ES-I3 (cell line): ENCODE data around the gene CD1B.

Experiments used
- H3K36me3 ChIP-seq: 2 replicates; pipeline ENCODE4 v1.6.1; 2013; ENCODE audit warnings: mild to moderate bottlenecking, low read length, control low read depth, moderate library complexity; ENCODE audit not compliant: insufficient read depth
- H3K4me1 ChIP-seq: 2 replicates; pipeline ENCODE4 v1.6.1; 2013; ENCODE audit warnings: mild to moderate bottlenecking, control low read depth, low read length; ENCODE audit not compliant: insufficient read depth
- H3K9ac ChIP-seq: 2 replicates; pipeline ENCODE4 v1.6.1; 2013; ENCODE audit warnings: low read depth, mild to moderate bottlenecking, low read length, moderate library complexity
- H3K9me3 ChIP-seq: 2 replicates; pipeline ENCODE4 v1.6.1; 2013; ENCODE audit warnings: mild to moderate bottlenecking, low read length, moderate library complexity; ENCODE audit not compliant: control insufficient read depth, insufficient read depth

Gene CD1B

GRCh38 chr1:158335213-158335532 lies 3.8 kb upstream of the CD1B start:
- no peaks in the 10 kb centered on the region for H3K9me3 ChIP-seq
- no peaks in the 10 kb centered on the region for H3K36me3 ChIP-seq
- H3K4me1 ChIP-seq = no peaks in the 10 kb centered on the region
- no peak overlapping the region for H3K9ac ChIP-seq

GRCh38 chr1:158334526-158335212 lies 3.3 kb upstream of the CD1B start:
- Histone ChIP-seq H3K9ac (no peak overlapping the region), H3K4me1 (no peaks in the 10 kb centered on the region), H3K9me3 (no peaks in the 10 kb centered on the region), H3K36me3 (no peaks in the 10 kb centered on the region)

GRCh38 chr1:158333405-158334155 lies 2.2 kb upstream of the CD1B start:
- Histone ChIP-seq H3K9ac (no peak overlapping the region), H3K9me3 (no peaks in the 10 kb centered on the region), H3K36me3 (no peaks in the 10 kb centered on the region), H3K4me1 (no peaks in the 10 kb centered on the region)

GRCh38 chr1:158331106-158331425 lies 265 bp downstream of the CD1B start:
- Histone ChIP-seq H3K9me3 (no peaks in the 10 kb centered on the region), H3K36me3 (no peaks in the 10 kb centered on the region), H3K9ac (no peak overlapping the region), H3K4me1 (no peaks in the 10 kb centered on the region)

- no peaks in the 10 kb centered on the region for H3K9me3 ChIP-seq
- H3K4me1 ChIP-seq = no peaks in the 10 kb centered on the region
- no peak overlapping the region for H3K9ac ChIP-seq
- no peaks in the 10 kb centered on the region for H3K36me3 ChIP-seq
These were observed 783 bp downstream of the CD1B start for GRCh38 chr1:158330391-158331105.

- Histone ChIP-seq H3K36me3 (no peaks in the 10 kb centered on the region), H3K4me1 (no peaks in the 10 kb centered on the region), H3K9me3 (no peaks in the 10 kb centered on the region), H3K9ac (no peak overlapping the region)
These were observed 1.6 kb downstream of the CD1B start for GRCh38 chr1:158329733-158330132.

GRCh38 chr1:158329300-158329699 lies 2.0 kb downstream of the CD1B start:
- Histone ChIP-seq H3K4me1 (no peaks in the 10 kb centered on the region), H3K9ac (no peak overlapping the region), H3K36me3 (no peaks in the 10 kb centered on the region), H3K9me3 (no peaks in the 10 kb centered on the region)

- Histone ChIP-seq H3K36me3 (no peaks in the 10 kb centered on the region), H3K4me1 (no peaks in the 10 kb centered on the region), H3K9me3 (no peaks in the 10 kb centered on the region), H3K9ac (no peak overlapping the region)
These were observed 2.9 kb downstream of the CD1B start for GRCh38 chr1:158328426-158328825.

GRCh38 chr1:158327481-158327880 lies 3.9 kb downstream of the CD1B start:
- Histone ChIP-seq H3K4me1 (no peaks in the 10 kb centered on the region), H3K9me3 (no peaks in the 10 kb centered on the region), H3K9ac (no peak overlapping the region), H3K36me3 (no peaks in the 10 kb centered on the region)

GRCh38 chr1:158324395-158324794 lies 6.9 kb downstream of the CD1B start:
- Histone ChIP-seq H3K36me3 (no peaks in the 10 kb centered on the region), H3K9me3 (no peaks in the 10 kb centered on the region), H3K4me1 (no peaks in the 10 kb centered on the region), H3K9ac (no peak overlapping the region)

- H3K9ac ChIP-seq = no peak overlapping the region
- no peaks in the 10 kb centered on the region for H3K9me3 ChIP-seq
- no peaks in the 10 kb centered on the region for H3K4me1 ChIP-seq
- no peaks in the 10 kb centered on the region for H3K36me3 ChIP-seq
These were observed 7.5 kb downstream of the CD1B start for GRCh38 chr1:158323866-158324265.

GRCh38 chr1:158311066-158311465 lies 20.3 kb downstream of the CD1B start:
- Histone ChIP-seq H3K4me1 (no peaks in the 10 kb centered on the region), H3K36me3 (no peaks in the 10 kb centered on the region), H3K9ac (no peak overlapping the region), H3K9me3 (no peaks in the 10 kb centered on the region)

GRCh38 chr1:158310623-158311022 lies 20.7 kb downstream of the CD1B start:
- H3K36me3 ChIP-seq = no peaks in the 10 kb centered on the region
- no peaks in the 10 kb centered on the region for H3K9me3 ChIP-seq
- H3K4me1 ChIP-seq = no peaks in the 10 kb centered on the region
- H3K9ac ChIP-seq = no peak overlapping the region

GRCh38 chr1:158295791-158296190 lies 35.5 kb downstream of the CD1B start:
- Histone ChIP-seq H3K4me1 (no peaks in the 10 kb centered on the region), H3K36me3 (no peaks in the 10 kb centered on the region), H3K9me3 (no peaks in the 10 kb centered on the region), H3K9ac (no peak overlapping the region)

- no peaks in the 10 kb centered on the region for H3K36me3 ChIP-seq
- H3K4me1 ChIP-seq = no peaks in the 10 kb centered on the region
- no peak overlapping the region for H3K9ac ChIP-seq
- no peaks in the 10 kb centered on the region for H3K9me3 ChIP-seq
These were observed 40.9 kb downstream of the CD1B start for GRCh38 chr1:158290321-158290844.
